ENCODE data around the gene BAHCC1. TPM values are rescaled to one million over a fixed set of nuclear protein-coding genes. Genes with fewer than 3 reads are reported as not detected.

The BAHCC1 gene
- polyA plus RNA-seq, 3 donors from 2014 or later = 0.02 TPM; not detected in 2

DNA sequence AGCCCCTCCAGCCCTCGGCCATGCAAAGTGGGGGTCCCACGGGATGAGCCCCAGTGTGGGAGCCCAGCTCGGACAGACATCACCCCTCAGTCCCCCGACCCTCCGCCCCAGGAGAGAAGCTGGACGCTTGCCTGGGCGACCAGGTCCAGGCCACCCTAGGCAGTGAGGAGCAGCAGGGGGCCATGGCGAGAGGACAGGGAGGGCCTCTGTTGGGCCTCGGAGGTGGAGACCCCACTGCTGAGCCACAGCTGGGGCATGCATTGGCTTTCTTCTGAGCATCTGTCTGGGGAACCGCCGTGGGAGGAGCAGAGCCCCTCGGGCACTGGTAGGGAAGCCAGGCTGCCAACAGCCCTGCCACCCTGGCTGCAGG lies 104.3 kb downstream of the BAHCC1 start:
- H3K9me3 Mint-ChIP-seq = no peaks in the 10 kb centered on the region
- H3K4me1 Mint-ChIP-seq = no peaks in the 10 kb centered on the region
- no peak overlapping the region for H3K27ac Mint-ChIP-seq
- DNase-seq = no peak
- H3K4me3 Mint-ChIP-seq = no peak overlapping the region
- no peaks in the 10 kb centered on the region for H3K36me3 Mint-ChIP-seq
- peaks cover 0 to 6% (median 2%) of the 10 kb centered on the region in 3 donors for H3K27me3 Mint-ChIP-seq (ENCODE audit: low read depth in 3 of 3)

DNA sequence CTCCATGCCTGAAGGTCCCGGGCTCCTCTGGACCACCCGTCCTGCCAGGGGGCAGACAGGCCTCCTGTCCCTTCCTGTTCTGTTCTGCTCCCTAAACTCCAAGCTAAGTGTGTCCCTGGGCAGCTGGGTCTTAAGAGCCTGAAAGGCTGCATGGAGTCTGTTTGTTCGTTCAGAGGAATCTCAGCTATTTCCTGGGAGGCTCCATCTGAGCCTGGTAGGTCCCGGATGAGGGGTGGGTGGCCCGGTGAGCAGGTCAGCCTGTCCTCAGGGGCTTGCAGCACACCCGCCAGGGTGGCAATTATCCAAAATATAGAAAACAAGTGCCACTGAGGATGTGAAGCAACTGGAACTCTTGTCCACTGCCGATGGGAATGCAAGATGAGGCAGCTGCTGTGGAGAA lies 104.8 kb downstream of the BAHCC1 start:
- Mint-ChIP-seq H3K4me1 (no peaks in the 10 kb centered on the region), H3K9me3 (no peaks in the 10 kb centered on the region), H3K4me3 (no peak overlapping the region), H3K27me3 (ENCODE audit: low read depth in 3 of 3) (peaks cover 0 to 5% (median 2%) of the 10 kb centered on the region in 3 donors), H3K27ac (no peak overlapping the region), H3K36me3 (no peaks in the 10 kb centered on the region)
- no peak for DNase-seq

DNA sequence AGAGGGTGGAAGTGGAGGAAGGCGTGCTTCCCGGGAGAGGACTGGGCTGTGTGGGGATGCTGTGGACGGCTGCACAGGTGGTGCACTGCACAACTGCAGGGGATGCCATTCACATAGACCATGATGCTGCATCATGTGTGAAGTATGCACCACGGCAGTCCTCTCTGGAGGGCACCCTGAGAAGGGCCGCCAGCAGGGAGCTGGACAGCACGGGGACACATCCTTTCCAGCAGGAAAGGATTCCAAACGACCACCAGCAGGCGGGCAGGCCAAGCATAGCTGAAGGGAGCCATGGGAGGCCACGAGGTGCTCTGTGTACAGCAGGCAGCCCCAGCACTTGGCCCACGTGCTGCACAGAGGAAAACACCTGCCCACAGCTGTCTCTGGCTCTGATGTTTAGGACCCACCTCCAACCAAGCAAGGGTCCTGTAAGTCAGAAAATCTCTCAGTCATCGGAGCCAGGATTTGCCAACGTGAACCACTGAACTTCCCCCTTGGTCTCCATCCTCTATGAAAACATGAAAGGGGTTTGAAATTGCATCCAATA lies 107.3 kb downstream of the BAHCC1 start:
- Mint-ChIP-seq H3K4me1 (peaks cover 0 to under 1% of the 10 kb centered on the region in 2 donors), H3K27ac (no peak overlapping the region), H3K27me3 (ENCODE audit: low read depth in 3 of 3) (peaks cover 0 to 3% (median 2%) of the 10 kb centered on the region in 3 donors), H3K36me3 (peaks cover 0 to under 1% (median 0%) of the 10 kb centered on the region in 3 donors), H3K4me3 (no peak overlapping the region), H3K9me3 (no peaks in the 10 kb centered on the region)
- no peak for DNase-seq

DNA sequence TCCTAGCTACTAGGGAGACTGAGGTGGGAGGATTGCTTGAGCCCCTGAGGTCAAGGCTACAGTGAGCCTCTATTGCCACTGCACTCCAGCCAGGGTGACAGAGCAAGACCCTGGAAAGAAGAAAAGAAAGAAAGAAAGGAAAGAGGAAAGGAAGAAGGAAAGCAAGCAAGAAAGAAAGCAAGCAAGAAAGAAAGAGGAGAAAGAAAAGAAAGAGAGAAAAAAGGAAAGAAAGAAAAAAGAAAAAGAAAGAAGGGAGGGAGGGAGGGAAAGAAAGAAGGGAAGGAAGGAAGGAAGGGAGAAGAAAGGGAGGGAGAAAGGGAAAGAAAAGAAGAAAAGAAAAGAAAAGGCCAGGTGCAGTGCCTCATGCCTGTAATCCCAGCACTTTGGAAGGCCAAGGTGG lies 108.4 kb downstream of the BAHCC1 start:
- no peaks in the 10 kb centered on the region for H3K9me3 Mint-ChIP-seq
- H3K27ac Mint-ChIP-seq = no peak overlapping the region
- H3K27me3 Mint-ChIP-seq (ENCODE audit: low read depth in 3 of 3) = peaks cover 0 to 2% (median 0%) of the 10 kb centered on the region in 3 donors
- DNase-seq = no peak
- peaks cover 0 to 5% (median 0%) of the 10 kb centered on the region in 3 donors for H3K36me3 Mint-ChIP-seq
- peaks cover 8 to 11% of the 10 kb centered on the region in 2 donors for H3K4me1 Mint-ChIP-seq
- H3K4me3 Mint-ChIP-seq = no peak overlapping the region

DNA sequence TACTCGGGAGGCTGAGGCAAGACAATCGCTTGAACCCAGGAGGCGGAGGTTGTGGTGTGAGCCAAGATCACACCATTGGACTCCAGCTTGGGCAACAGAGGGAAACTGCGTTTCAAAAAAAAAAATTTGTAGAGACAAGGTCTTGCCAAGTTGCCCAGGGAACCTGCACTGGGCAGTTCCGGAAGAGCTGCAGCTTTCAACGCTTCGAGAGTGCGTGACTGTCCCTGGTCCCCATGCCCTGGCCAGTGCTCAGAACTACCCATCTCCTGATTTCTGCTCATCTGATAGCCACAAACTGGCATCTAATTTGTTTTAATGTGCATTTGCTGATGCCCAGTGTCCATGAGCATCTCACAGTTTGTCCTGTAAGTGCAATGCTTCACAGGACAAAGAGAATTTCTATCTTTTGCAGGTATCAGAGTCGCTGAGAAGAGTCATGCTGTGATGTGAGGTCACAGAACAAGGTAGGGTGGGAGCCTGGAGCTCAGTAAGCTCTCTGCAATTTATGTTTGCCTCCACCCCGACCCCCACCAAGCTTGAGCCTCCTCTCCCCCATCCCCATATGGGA lies 113.5 kb downstream of the BAHCC1 start:
- Mint-ChIP-seq H3K9me3 (peaks cover 0 to 3% (median 0%) of the 10 kb centered on the region in 6 donors), H3K27me3 (ENCODE audit: low read depth in 3 of 3) (peaks cover 28 to 33% (median 33%) of the 10 kb centered on the region in 3 donors), H3K36me3 (peaks cover 31 to 40% (median 32%) of the 10 kb centered on the region in 3 donors), H3K4me1 (peaks cover 41 to 51% of the 10 kb centered on the region in 2 donors), H3K27ac (peak overlapping the region; percentile 90 to 98 (median 96)), H3K4me3 (peak overlapping the region; percentile 95 to 100 (median 96))
- no peak for DNase-seq

DNA sequence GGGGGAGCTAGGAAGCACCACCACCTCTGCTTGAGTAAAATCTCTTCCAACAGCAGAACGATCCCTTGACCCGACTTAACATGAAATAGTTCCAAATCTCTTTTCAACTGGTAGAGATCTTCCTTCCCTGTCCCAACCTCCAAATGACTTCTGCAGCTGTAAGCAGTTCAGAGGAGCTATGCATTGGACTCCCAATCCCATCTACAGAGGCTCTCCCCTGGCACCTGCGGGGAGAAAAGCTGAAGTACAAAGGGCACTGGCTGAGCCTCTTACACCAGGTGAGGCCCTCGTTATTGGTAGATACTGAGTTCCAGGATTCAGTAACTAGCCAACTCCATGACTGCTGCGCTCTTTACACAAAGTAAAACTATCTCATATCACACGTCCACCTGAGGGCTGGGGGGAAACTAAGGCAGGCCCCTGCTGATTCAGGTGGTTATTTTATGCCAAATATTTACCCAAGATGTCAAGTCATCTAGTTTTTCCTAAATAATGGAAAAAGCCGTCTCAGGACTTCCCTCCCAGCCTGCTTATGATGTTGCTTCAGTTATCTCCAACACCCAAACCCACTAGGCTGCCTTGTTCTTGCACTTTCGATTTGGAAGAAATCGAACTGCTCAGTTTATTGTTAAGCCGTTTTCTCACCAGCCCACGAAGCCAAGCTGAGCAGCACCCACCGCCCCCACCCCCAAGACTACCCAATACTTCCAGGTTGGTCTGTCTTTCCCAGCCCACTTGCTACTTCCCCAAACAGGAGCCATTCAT lies 114.1 kb downstream of the BAHCC1 start:
- peaks cover 31 to 40% (median 32%) of the 10 kb centered on the region in 3 donors for H3K36me3 Mint-ChIP-seq
- peak in 2 of 3 donors; percentile 51 to 61 for DNase-seq
- H3K27ac Mint-ChIP-seq = peak overlapping the region; percentile 90 to 98 (median 96)
- peaks cover 28 to 34% (median 33%) of the 10 kb centered on the region in 3 donors for H3K27me3 Mint-ChIP-seq (ENCODE audit: low read depth in 3 of 3)
- peaks cover 0 to 3% (median 0%) of the 10 kb centered on the region in 6 donors for H3K9me3 Mint-ChIP-seq
- peak overlapping the region; percentile 95 to 100 (median 96) for H3K4me3 Mint-ChIP-seq
- H3K4me1 Mint-ChIP-seq = peaks cover 41 to 52% of the 10 kb centered on the region in 2 donors

DNA sequence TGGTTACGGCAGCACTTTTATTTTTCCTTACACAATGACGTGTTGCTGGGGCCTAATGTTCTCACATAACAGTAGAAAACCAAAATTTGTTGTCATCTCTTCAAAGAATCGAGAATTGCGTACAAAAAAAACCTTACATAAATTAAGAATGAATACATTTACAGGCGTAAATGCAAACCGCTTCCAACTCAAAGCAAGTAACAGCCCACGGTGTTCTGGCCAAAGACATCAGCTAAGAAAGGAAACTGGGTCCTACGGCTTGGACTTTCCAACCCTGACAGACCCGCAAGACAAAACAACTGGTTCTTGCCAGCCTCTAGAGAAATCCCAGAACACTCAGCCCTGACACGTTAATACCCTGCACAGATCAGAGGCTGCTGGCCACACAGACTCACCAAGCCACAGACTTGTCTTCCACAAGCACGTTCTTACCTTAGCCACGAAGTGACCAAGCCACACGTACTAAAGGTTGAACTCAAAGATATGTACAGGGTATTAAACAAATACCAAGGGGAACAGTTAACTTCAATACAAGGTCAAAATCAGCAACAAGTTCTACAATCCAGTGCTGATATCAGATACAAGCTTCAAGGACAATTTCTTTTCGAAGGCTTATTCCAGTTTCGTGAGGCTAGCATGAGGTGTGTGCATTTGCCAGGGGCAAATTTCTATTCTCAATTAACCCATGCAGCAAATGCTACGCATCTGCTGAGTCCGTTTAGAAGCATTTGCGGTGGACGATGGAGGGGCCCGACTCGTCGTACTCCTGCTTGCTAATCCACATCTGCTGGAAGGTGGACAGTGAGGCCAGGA lies 114.9 kb downstream of the BAHCC1 start:
- Mint-ChIP-seq H3K27me3 (ENCODE audit: low read depth in 3 of 3) (peaks cover 28 to 35% (median 33%) of the 10 kb centered on the region in 3 donors), H3K4me1 (peaks cover 43 to 52% of the 10 kb centered on the region in 2 donors), H3K27ac (peak overlapping the region; percentile 90 to 98 (median 96)), H3K4me3 (peak overlapping the region; percentile 95 to 100 (median 96)), H3K36me3 (peaks cover 31 to 40% (median 32%) of the 10 kb centered on the region in 3 donors), H3K9me3 (peaks cover 0 to 3% (median 0%) of the 10 kb centered on the region in 6 donors)
- peak; percentile 57 to 63 (median 60) for DNase-seq

DNA sequence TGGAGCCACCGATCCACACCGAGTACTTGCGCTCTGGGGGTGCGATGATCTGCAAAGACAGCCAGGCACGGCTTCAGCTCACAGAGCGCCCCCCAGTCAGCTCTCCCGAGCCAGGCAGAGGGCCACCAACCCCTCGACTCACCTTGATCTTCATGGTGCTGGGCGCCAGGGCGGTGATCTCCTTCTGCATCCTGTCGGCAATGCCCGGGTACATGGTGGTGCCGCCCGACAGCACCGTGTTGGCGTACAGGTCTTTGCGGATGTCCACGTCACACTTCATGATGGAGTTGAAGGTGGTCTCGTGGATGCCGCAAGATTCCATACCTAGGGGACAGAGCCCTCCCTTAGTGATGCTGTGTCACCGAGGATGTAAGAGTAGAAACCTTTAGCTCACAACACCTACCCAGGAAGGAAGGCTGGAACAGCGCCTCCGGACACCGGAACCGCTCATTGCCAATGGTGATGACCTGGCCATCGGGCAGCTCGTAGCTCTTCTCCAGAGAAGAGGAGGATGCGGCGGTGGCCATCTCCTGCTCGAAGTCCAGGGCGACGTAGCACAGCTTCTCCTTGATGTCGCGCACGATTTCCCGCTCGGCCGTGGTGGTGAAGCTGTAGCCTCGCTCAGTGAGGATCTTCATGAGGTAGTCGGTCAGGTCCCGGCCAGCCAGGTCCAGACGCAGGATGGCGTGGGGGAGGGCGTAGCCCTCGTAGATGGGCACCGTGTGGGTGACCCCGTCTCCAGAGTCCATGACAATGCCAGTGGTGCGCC lies 115.7 kb downstream of the BAHCC1 start:
- H3K36me3 Mint-ChIP-seq = peaks cover 31 to 40% (median 32%) of the 10 kb centered on the region in 3 donors
- H3K4me1 Mint-ChIP-seq = peaks cover 51 to 58% of the 10 kb centered on the region in 2 donors
- peak overlapping the region; percentile 90 to 98 (median 96) for H3K27ac Mint-ChIP-seq
- peaks cover 30 to 38% (median 33%) of the 10 kb centered on the region in 3 donors for H3K27me3 Mint-ChIP-seq (ENCODE audit: low read depth in 3 of 3)
- peak; percentile 45 to 52 (median 48) for DNase-seq
- peaks cover 0 to 3% (median 0%) of the 10 kb centered on the region in 6 donors for H3K9me3 Mint-ChIP-seq
- peak overlapping the region; percentile 95 to 100 (median 96) for H3K4me3 Mint-ChIP-seq

DNA sequence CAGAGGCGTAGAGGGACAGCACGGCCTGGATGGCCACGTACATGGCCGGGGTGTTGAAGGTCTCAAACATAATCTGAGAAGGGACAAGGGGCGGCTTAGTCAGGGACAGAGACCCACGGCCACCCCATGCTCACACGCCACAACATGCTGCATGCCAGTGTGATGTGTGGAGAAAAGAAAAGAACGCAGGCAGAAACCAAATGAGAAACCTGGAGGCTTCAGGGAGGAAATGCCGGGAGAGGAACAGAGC lies 116.2 kb downstream of the BAHCC1 start:
- Mint-ChIP-seq H3K4me1 (peaks cover 56 to 63% of the 10 kb centered on the region in 2 donors), H3K27me3 (ENCODE audit: low read depth in 3 of 3) (peaks cover 30 to 38% (median 33%) of the 10 kb centered on the region in 3 donors), H3K27ac (peak overlapping the region; percentile 90 to 98 (median 96)), H3K36me3 (peaks cover 31 to 40% (median 32%) of the 10 kb centered on the region in 3 donors), H3K9me3 (peaks cover 0 to 3% (median 0%) of the 10 kb centered on the region in 6 donors), H3K4me3 (peak overlapping the region; percentile 95 to 100 (median 96))
- DNase-seq = peak in 1 of 3 donors; percentile 46

DNA sequence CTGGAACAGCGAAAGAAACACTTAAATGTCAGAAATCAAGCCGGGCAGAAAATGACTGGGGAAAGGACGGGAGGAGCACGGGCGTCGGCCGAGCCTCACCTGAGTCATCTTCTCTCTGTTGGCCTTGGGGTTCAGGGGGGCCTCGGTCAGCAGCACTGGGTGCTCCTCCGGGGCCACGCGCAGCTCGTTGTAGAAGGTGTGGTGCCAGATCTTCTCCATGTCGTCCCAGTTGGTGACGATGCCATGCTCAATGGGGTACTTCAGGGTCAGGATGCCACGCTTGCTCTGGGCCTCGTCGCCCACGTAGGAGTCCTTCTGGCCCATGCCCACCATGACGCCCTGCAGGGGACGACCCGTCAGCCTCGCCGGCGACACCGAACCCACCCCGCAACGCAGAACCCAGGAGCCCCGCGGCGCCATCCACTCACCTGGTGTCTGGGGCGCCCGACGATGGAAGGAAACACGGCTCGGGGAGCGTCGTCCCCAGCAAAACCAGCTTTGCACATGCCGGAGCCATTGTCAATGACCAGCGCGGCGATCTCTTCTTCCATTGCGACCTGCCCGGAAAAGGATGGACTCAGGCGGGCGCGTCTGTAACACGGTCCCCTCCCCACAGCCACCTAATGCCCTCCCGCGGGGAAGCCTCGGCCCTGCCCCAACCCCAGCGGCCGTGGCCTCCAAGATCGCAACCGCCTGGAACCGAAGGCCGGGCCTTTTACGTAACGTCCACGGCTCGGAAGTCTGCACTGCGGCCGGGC lies 116.7 kb downstream of the BAHCC1 start:
- H3K4me3 Mint-ChIP-seq = peak overlapping the region; percentile 95 to 100 (median 96)
- peaks cover 30 to 38% (median 33%) of the 10 kb centered on the region in 3 donors for H3K27me3 Mint-ChIP-seq (ENCODE audit: low read depth in 3 of 3)
- H3K9me3 Mint-ChIP-seq = peaks cover 0 to 3% (median 0%) of the 10 kb centered on the region in 6 donors
- DNase-seq = peak in 1 of 3 donors; percentile 56
- H3K27ac Mint-ChIP-seq = peak overlapping the region; percentile 90 to 98 (median 96)
- H3K36me3 Mint-ChIP-seq = peaks cover 31 to 40% (median 32%) of the 10 kb centered on the region in 3 donors
- peaks cover 60 to 68% of the 10 kb centered on the region in 2 donors for H3K4me1 Mint-ChIP-seq

DNA sequence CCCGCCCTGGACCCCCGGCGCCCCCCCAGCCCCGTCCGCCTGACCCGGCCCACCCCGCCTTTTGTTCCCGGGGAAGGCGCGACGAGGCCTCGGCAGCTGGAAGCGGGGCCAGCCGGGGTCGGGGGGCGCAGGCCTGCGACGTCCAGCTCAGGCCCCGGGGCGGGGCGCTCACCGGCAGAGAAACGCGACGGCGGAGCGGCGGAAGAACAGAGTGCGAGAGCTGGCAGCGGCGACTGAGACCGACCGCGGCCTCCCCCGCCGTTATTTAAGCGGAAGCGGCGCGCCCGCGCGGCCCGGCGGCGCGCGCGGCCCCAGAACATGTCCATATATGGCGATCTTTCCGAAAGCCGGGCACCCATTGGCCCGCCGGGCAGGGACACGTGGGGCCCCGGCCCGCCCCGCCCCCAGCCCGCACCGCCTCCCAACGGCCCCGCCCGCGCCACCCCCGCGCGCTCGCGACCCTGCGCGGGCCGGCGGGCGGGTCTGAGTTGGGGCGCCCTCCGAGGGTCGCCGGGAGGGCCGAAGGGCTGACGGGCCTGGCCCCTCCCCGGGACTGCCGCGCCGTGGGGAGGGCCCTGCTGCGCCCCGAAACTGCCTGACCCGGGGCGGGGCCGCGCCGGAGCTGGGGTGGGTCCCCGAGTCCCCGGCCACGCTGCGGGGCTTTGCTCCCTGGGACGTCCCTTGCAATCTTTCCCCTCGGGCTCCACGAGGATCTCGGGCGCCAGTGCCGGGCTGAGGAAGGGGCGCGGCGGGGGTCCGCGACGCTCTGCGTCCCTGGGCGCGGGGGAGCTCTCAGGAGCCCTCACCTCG lies 117.5 kb downstream of the BAHCC1 start, which contains the start of gene ACTG1:
TSS of gene ACTG1 (minus strand) at position 238 of the 810 bp plus-strand sequence. CDS start 445 bp downstream, outside the sequence.
- Mint-ChIP-seq H3K4me3 (peak within 1 kb of the TSS; percentile 95 to 100 (median 96)), H3K4me1 (peaks cover 58 to 69% of the 10 kb centered on the region in 2 donors)

More for the DNA sequence above, 117.5 kb downstream of the BAHCC1 start, which contains the start of gene ACTG1:
- H3K9me3 Mint-ChIP-seq = peaks cover 0 to 3% (median 0%) of the 10 kb centered on the region in 6 donors
- DNase-seq = peak; percentile 88 to 93 (median 92)
- H3K27ac Mint-ChIP-seq = peak within 1 kb of the TSS; percentile 90 to 98 (median 96)
- H3K27me3 Mint-ChIP-seq (ENCODE audit: low read depth in 3 of 3) = peaks cover 30 to 38% (median 33%) of the 10 kb centered on the region in 3 donors
- peaks cover 31 to 37% (median 32%) of the 10 kb centered on the region in 3 donors for H3K36me3 Mint-ChIP-seq

Measured in immature natural killer cell (primary cell).